Liver (tissue), 9 donors: ENCODE data around the gene EXOSC3. TPM values are rescaled to one million over a fixed set of nuclear protein-coding genes. Genes with fewer than 3 reads are reported as not detected.

Experiments used
- DNase-seq: peaks from one replicate; pipeline ENCODE4 v3.0.0-alpha.2; 2017; ENCODE audit warnings: low spot score
- H3K27ac ChIP-seq, 2 donors: one replicate each; pipeline ENCODE4 v1.7.0; 2013; ENCODE audit warnings: inconsistent platforms in 2 of 2, low read length in 2 of 2, control low read depth in 1 of 2, low read depth in 1 of 2, mild to moderate bottlenecking in 1 of 2
- H3K27me3 ChIP-seq, 4 donors: one replicate each; pipeline versions ENCODE4 v1.6.1 to v1.7.0; 2013; ENCODE audit warnings: low read length in 3 of 4, inconsistent platforms in 1 of 4, mild to moderate bottlenecking in 1 of 4, moderate library complexity in 1 of 4; ENCODE audit not compliant: control insufficient read depth in 4 of 4, insufficient read depth in 4 of 4
- H3K36me3 ChIP-seq, 4 donors: one replicate each; pipeline versions ENCODE4 v1.6.1 to v1.7.0; 2013; ENCODE audit warnings: low read length in 3 of 4, mild to moderate bottlenecking in 3 of 4, low read depth in 1 of 4, moderate library complexity in 1 of 4; ENCODE audit not compliant: control insufficient read depth in 4 of 4, insufficient read depth in 3 of 4
- H3K4me1 ChIP-seq, 4 donors: one replicate each; pipeline versions ENCODE4 v1.6.1 to v1.7.0; 2013; ENCODE audit warnings: low read length in 3 of 4, mild to moderate bottlenecking in 3 of 4, moderate library complexity in 1 of 4; ENCODE audit not compliant: control insufficient read depth in 4 of 4, insufficient read depth in 4 of 4
- H3K4me3 ChIP-seq, 3 donors: one replicate each; pipeline versions ENCODE4 v1.6.1 to v1.7.0; 2013; ENCODE audit warnings: low read length in 3 of 3, control low read depth in 1 of 3, low read depth in 1 of 3, mild to moderate bottlenecking in 1 of 3
- H3K9ac ChIP-seq, 2 donors: one replicate each; pipeline ENCODE4 v1.7.0; 2013; ENCODE audit warnings: low read length in 2 of 2, mild to moderate bottlenecking in 2 of 2, moderate library complexity in 2 of 2, control low read depth in 1 of 2, low read depth in 1 of 2
- H3K9me3 ChIP-seq, 4 donors: one replicate each; pipeline versions ENCODE4 v1.6.1 to v1.7.0; 2013; ENCODE audit warnings: low read length in 3 of 4; ENCODE audit not compliant: control insufficient read depth in 4 of 4
- CTCF ChIP-seq: fragments of 150-350 bp; IDR thresholded peaks from 2 replicates; pipeline ENCODE4 v1.5.1; 2017; ENCODE audit warnings: improper control_type of control experiment, low read depth, low read length; ENCODE audit not compliant: missing input control
- EGR1 ChIP-seq, 2 donors: IDR thresholded peaks; 2 replicates each; pipeline ENCODE4 v1.6.1; 2016 to 2018; ENCODE audit warnings: antibody characterized with exemption in 2 of 2, low read depth in 2 of 2
- FOXA1 ChIP-seq: IDR thresholded peaks from 2 replicates; pipeline ENCODE4 v1.6.1; 2016; ENCODE audit warnings: antibody characterized with exemption
- FOXA2 ChIP-seq: IDR thresholded peaks from 2 replicates; pipeline ENCODE4 v1.6.1; 2016; ENCODE audit warnings: antibody characterized with exemption
- GABPA ChIP-seq, 2 donors: IDR thresholded peaks in 1 of 2; conservative IDR thresholded peaks in 1 of 2; 2 replicates each; pipeline ENCODE4 v1.6.1; 2016; ENCODE audit warnings: antibody characterized with exemption in 2 of 2, mild to moderate bottlenecking in 1 of 2, moderate library complexity in 1 of 2
- HNF4A ChIP-seq, 2 donors: conservative IDR thresholded peaks; 2 replicates each; pipeline ENCODE4 v1.6.1; 2016; ENCODE audit warnings: antibody characterized with exemption in 2 of 2, mild to moderate bottlenecking in 2 of 2
- HNF4G ChIP-seq: IDR thresholded peaks from 2 replicates; pipeline ENCODE4 v1.6.1; 2016; ENCODE audit warnings: antibody characterized with exemption
- JUND ChIP-seq, 2 donors: IDR thresholded peaks; 2 replicates each; pipeline ENCODE4 v1.6.1; 2016; ENCODE audit warnings: antibody characterized with exemption in 2 of 2
- MAX ChIP-seq: IDR thresholded peaks from 2 replicates; pipeline ENCODE4 v1.6.1; 2016; ENCODE audit warnings: antibody characterized with exemption
- NR2F2 ChIP-seq: IDR thresholded peaks from 2 replicates; pipeline ENCODE4 v1.6.1; 2016; ENCODE audit warnings: antibody characterized with exemption
- RAD21 ChIP-seq, 2 donors: IDR thresholded peaks; 2 replicates each; pipeline ENCODE4 v1.6.1; 2016; ENCODE audit warnings: antibody characterized with exemption in 2 of 2, mild to moderate bottlenecking in 2 of 2
- RXRA ChIP-seq, 2 donors: IDR thresholded peaks; 2 replicates each; pipeline ENCODE4 v1.6.1; 2017 to 2018; ENCODE audit warnings: antibody characterized with exemption in 2 of 2, mild to moderate bottlenecking in 1 of 2
- SP1 ChIP-seq: IDR thresholded peaks from 2 replicates; pipeline ENCODE4 v1.6.1; 2018; ENCODE audit warnings: antibody characterized with exemption, mild to moderate bottlenecking
- TAF1 ChIP-seq: conservative IDR thresholded peaks from 2 replicates; pipeline ENCODE4 v1.6.1; 2016; ENCODE audit warnings: antibody characterized with exemption, mild to moderate bottlenecking
- YY1 ChIP-seq: IDR thresholded peaks from 2 replicates; pipeline ENCODE4 v1.6.1; 2016; ENCODE audit warnings: antibody characterized with exemption, mild to moderate bottlenecking
- WGBS: extraction: QIAGEN DNeasy Blood & Tissue Kit; methylation state at CpG from one replicate; pipeline ENCODE4 v1.1.7; 2013; 5-methylcytosine and 5-hydroxymethylcytosine counted together
- polyA plus RNA-seq, 2 donors: library from polyadenylated mRNA; stranded (reverse) in 1 of 2; unstranded in 1 of 2; fragments of 200-250 nt in 1 of 2; fragments of >200 nt in 1 of 2; fragmentation: Nextera tagmentation in 1 of 2; extraction: Ambion mirVana in 1 of 2; gene quantifications; one replicate each; pipeline versions ENCODE4 v1.2.1 to v1.2.3, GENCODE V29; 2013 to 2015
- total RNA-seq, 2 donors: library from RNA; depleted of rRNA; stranded (reverse); fragments of >200 nt; gene quantifications; one replicate each; pipeline ENCODE4 v1.2.3, GENCODE V29; 2014
- TF ChIP-seq, protein P1 (sequence below): IDR thresholded peaks from 2 replicates; pipeline ENCODE4 v1.6.1; 2016; ENCODE audit warnings: antibody characterized with exemption
- TF ChIP-seq, protein P2 (sequence below): IDR thresholded peaks from 2 replicates; pipeline ENCODE4 v1.6.1; 2016; ENCODE audit warnings: antibody characterized with exemption
- TF ChIP-seq, protein P3 (sequence below): IDR thresholded peaks from 2 replicates; pipeline ENCODE4 v1.6.1; 2016; ENCODE audit warnings: antibody characterized with exemption, mild to moderate bottlenecking
- donor health status: healthy.
- donor health status: healthy.
- donor health status: healthy.
- donor health status: healthy.
- donor health status: healthy.

Gene EXOSC3
- 10 to 100 TPM; 19.9 to 27.7 TPM for total RNA-seq
- polyA plus RNA-seq: 10 to 100 TPM; 16.2 to 19.2 TPM

GRCh38 chr9:37784616-37785483, at the start of gene EXOSC3:
TSS of gene EXOSC3 (minus strand) at chr9:37785064. CDS start at chr9:37785044, 20 bp downstream.
- WGBS: under 1% methylated on average over 73 of the region's 73 CpGs
- TF ChIP-seq FOXA1 (no peak), NR2F2 (no peak), SP1 (no peak), EGR1 (IDR thresholded peaks at IDR 0.05; ENCODE audit: low read depth in 2 of 2) (peak; percentile 73 to 84), YY1 (peak; percentile 95), MAX (peak; percentile 85), GABPA (IDR thresholded peaks at IDR 0.05 in 1 of 2, conservative IDR thresholded peaks at IDR 0.05 in 1 of 2) (peak; percentile 98 to 100), RAD21 (IDR thresholded peaks at IDR 0.05) (peak; percentile 27 to 37), JUND (IDR thresholded peaks at IDR 0.05) (no peak), TAF1 (peak; percentile 45), FOXA2 (no peak), CTCF (no peak), RXRA (IDR thresholded peaks at IDR 0.05) (peak; percentile 33 to 34), HNF4G (no peak), HNF4A (conservative IDR thresholded peaks at IDR 0.05) (peak in 1 of 2 donors; percentile 14)
- TF ChIP-seq, protein P1, sequence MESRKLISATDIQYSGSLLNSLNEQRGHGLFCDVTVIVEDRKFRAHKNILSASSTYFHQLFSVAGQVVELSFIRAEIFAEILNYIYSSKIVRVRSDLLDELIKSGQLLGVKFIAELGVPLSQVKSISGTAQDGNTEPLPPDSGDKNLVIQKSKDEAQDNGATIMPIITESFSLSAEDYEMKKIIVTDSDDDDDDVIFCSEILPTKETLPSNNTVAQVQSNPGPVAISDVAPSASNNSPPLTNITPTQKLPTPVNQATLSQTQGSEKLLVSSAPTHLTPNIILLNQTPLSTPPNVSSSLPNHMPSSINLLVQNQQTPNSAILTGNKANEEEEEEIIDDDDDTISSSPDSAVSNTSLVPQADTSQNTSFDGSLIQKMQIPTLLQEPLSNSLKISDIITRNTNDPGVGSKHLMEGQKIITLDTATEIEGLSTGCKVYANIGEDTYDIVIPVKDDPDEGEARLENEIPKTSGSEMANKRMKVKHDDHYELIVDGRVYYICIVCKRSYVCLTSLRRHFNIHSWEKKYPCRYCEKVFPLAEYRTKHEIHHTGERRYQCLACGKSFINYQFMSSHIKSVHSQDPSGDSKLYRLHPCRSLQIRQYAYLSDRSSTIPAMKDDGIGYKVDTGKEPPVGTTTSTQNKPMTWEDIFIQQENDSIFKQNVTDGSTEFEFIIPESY: no peak
- TF ChIP-seq, protein P2, sequence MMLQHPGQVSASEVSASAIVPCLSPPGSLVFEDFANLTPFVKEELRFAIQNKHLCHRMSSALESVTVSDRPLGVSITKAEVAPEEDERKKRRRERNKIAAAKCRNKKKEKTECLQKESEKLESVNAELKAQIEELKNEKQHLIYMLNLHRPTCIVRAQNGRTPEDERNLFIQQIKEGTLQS: no peak
- TF ChIP-seq, protein P3, sequence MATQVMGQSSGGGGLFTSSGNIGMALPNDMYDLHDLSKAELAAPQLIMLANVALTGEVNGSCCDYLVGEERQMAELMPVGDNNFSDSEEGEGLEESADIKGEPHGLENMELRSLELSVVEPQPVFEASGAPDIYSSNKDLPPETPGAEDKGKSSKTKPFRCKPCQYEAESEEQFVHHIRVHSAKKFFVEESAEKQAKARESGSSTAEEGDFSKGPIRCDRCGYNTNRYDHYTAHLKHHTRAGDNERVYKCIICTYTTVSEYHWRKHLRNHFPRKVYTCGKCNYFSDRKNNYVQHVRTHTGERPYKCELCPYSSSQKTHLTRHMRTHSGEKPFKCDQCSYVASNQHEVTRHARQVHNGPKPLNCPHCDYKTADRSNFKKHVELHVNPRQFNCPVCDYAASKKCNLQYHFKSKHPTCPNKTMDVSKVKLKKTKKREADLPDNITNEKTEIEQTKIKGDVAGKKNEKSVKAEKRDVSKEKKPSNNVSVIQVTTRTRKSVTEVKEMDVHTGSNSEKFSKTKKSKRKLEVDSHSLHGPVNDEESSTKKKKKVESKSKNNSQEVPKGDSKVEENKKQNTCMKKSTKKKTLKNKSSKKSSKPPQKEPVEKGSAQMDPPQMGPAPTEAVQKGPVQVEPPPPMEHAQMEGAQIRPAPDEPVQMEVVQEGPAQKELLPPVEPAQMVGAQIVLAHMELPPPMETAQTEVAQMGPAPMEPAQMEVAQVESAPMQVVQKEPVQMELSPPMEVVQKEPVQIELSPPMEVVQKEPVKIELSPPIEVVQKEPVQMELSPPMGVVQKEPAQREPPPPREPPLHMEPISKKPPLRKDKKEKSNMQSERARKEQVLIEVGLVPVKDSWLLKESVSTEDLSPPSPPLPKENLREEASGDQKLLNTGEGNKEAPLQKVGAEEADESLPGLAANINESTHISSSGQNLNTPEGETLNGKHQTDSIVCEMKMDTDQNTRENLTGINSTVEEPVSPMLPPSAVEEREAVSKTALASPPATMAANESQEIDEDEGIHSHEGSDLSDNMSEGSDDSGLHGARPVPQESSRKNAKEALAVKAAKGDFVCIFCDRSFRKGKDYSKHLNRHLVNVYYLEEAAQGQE: peak; percentile 96
- peaks cover 0 to 29% (median 25%) of the 10 kb centered on the region in 4 donors for H3K36me3 ChIP-seq
- peak within 1 kb of the TSS; percentile 3 to 69 for H3K27ac ChIP-seq
- no peaks in the 10 kb centered on the region for H3K9me3 ChIP-seq
- peak within 1 kb of the TSS; percentile 92 to 99 (median 93) for H3K4me3 ChIP-seq
- H3K9ac ChIP-seq: peak within 1 kb of the TSS; percentile 21 to 50
- peaks cover 0 to 22% (median 19%) of the 10 kb centered on the region in 4 donors for H3K4me1 ChIP-seq
- DNase-seq: peak; percentile 88
- no peaks in the 10 kb centered on the region for H3K27me3 ChIP-seq
